Measurements from ENCODE around the gene SSR1. TPM values are rescaled to one million over a fixed set of nuclear protein-coding genes. Genes with fewer than 3 reads are reported as not detected.

SSR1 gene
- total RNA-seq, 1 donor from 2014 or later = 169 TPM

Other genes with a start within 250 kb of the SSR1 start
- gene RREB1, start 205.2 kb downstream of the SSR1 start, total RNA-seq = 13.5 and 42.6 TPM in 2 replicates
- gene CAGE1, start 76.5 kb upstream of the SSR1 start, total RNA-seq = 0.17 TPM in 1 of 2 replicates, not detected in the other
- 10.4 and 16.9 TPM in 2 replicates for gene RIOK1, start 76.6 kb upstream of the SSR1 start, total RNA-seq
- 104 and 173 TPM in 2 replicates for gene DSP, start 228.5 kb upstream of the SSR1 start, total RNA-seq